Measurements from ENCODE around the gene ARHGAP22.

DNA sequence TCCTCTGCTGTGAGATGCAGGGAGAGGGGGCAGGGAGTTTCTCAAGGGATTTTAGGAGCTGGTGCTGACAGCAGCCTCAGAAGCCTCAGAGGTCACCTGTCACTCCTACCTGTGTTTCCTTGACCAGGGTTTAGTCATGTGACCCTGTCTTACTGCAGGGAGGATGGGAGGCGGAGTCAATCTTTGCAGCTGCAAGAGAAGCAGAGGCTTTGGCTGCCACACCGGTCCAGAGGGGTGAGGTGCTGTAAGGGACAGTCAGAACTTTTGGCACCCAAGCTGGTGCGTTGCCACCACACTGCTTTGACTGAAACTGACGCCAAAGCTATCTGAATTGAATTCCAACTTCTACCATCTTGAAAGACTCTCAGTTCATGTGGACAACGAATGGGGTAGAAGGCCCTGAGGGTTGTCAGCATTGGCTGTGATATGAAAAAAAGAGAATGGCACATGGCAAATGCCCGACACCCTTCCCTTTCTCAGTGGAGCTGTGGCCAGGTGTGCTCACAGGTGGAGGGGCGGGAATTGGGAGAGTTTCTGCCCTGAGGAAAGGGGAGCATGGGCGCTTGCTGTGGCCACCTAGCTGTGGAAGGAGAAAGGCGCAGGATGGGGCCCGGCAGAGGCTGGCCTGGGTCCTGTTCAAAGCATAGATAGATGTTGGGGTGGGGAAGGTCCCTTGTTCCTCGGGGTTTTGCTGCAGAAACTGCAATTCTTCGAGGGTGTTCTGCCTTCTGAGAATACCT lies 69.3 kb downstream of the ARHGAP22 start:
- no peak for TF ChIP-seq EZH2phosphoT487 (IDR thresholded peaks at IDR 0.05; ENCODE audit: borderline replicate concordance, low read depth, low read length)
- TF ChIP-seq, protein P1, sequence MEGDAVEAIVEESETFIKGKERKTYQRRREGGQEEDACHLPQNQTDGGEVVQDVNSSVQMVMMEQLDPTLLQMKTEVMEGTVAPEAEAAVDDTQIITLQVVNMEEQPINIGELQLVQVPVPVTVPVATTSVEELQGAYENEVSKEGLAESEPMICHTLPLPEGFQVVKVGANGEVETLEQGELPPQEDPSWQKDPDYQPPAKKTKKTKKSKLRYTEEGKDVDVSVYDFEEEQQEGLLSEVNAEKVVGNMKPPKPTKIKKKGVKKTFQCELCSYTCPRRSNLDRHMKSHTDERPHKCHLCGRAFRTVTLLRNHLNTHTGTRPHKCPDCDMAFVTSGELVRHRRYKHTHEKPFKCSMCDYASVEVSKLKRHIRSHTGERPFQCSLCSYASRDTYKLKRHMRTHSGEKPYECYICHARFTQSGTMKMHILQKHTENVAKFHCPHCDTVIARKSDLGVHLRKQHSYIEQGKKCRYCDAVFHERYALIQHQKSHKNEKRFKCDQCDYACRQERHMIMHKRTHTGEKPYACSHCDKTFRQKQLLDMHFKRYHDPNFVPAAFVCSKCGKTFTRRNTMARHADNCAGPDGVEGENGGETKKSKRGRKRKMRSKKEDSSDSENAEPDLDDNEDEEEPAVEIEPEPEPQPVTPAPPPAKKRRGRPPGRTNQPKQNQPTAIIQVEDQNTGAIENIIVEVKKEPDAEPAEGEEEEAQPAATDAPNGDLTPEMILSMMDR (conservative IDR thresholded peaks at IDR 0.05; ENCODE audit: low read length), result peak; percentile 60

Data from OCI-LY7 (cell line).